IMR-90 (cell line): Measurements from ENCODE around the gene NAT10.

ENCODE experiments used
- RFX5 ChIP-seq: IDR thresholded peaks from 2 replicates; pipeline ENCODE4 v1.8.0; 2012; ENCODE audit warnings: low read depth, mild to moderate bottlenecking, low read length, moderate library complexity
- TF ChIP-seq, protein P1 (sequence below): conservative IDR thresholded peaks from 2 replicates; pipeline ENCODE4 v1.5.1; 2012; ENCODE audit warnings: mild to moderate bottlenecking, low read depth, low read length, improper control_type of control experiment

GRCh38 chr11:34124885-34125668 is 19.6 kb downstream of the NAT10 start:
- TF ChIP-seq, protein P1, sequence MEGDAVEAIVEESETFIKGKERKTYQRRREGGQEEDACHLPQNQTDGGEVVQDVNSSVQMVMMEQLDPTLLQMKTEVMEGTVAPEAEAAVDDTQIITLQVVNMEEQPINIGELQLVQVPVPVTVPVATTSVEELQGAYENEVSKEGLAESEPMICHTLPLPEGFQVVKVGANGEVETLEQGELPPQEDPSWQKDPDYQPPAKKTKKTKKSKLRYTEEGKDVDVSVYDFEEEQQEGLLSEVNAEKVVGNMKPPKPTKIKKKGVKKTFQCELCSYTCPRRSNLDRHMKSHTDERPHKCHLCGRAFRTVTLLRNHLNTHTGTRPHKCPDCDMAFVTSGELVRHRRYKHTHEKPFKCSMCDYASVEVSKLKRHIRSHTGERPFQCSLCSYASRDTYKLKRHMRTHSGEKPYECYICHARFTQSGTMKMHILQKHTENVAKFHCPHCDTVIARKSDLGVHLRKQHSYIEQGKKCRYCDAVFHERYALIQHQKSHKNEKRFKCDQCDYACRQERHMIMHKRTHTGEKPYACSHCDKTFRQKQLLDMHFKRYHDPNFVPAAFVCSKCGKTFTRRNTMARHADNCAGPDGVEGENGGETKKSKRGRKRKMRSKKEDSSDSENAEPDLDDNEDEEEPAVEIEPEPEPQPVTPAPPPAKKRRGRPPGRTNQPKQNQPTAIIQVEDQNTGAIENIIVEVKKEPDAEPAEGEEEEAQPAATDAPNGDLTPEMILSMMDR = no peak
- no peak for TF ChIP-seq RFX5
